Hematopoietic multipotent progenitor cell treated with erythropoietin and hydrocortisone succinate and interleukin-3 and kit ligand, for 8 days (in vitro differentiated cells): ENCODE results near the gene TACR2.
"Not testable (repeated sequence)": the region's sequence is repeated elsewhere in the genome, so short reads cannot be mapped to it uniquely, and the experiment has no call there.

Experiments
- DNase-seq: peaks from one replicate; pipeline ENCODE4 v3.0.0-alpha.2; 2015

Gene TACR2

DNA sequence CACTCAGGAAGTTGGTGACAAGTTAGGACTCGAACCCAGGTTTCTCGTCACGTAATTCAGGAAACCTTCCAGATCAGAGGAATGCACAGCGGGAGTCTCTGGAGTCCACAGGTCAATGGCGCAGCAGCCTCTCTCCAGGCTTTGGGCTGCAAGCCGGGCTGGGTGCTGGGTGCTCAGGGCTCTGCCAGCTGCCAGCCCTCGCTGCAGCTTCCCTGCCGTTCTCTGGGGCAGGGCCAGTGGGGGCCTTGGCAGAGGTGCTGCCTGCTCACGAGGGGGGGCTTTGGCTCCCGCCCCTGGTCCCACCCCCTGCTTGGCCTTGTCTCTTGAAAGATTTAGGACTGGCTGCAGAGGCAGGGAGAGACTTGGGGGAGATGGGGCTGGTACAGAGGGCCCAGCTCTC, at the start of gene TACR2:
TSS of gene TACR2 (minus strand) at position 224 of the 400 bp plus-strand sequence. CDS start 595 bp downstream, outside the sequence.
- no peak for DNase-seq

DNA sequence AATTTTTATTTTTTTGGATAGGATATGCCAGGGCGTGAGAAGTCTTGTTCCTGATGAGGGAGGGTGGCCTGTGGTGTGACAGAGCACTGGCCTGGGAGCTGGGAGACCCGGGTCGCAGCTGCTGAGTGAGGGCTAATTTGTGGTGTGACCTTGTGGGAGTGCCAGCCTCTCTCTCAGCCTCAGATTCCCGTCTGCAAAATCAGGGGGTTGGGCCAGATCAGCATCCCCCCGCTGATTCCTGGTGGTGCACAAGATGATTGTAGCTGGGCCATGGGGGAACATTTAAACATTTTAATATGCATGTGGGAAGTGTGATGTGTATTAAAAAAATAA, 49.4 kb upstream of the TACR2 start:
- no peak for DNase-seq

DNA sequence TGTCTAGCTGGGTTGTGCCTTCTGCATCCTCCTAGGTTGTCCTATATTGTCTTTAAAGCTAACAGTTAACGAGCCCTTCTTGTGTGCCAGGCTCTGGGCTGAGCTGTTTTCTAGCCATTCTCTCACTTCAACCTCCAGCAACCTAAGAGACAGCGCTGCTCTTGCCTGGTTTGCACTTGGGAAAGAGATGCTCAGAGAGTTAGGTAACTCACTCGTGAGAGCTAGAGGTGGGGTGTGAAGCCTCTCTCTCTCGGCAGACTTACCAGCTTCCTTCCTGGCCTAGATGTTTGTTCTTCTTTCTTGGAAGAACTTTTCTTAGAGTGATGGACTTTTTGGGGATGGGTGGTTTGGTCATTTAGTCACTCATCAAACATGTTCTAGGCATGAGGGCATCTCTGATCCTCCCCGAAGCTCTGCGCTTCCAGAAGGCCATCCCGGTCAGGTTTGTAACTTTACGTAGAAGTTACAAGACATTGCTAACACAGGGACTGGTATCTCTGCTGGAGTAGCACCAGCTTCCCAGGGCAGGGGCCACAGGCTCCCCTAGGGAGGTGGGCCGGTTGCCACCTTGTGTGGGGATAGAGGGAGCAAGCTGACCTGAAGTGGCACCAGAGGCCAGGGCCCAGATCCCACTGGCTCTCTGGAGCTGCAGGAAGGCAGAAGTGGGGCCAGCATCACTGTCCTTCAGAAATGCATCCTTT, 48.9 kb upstream of the TACR2 start:
- DNase-seq: no peak

DNA sequence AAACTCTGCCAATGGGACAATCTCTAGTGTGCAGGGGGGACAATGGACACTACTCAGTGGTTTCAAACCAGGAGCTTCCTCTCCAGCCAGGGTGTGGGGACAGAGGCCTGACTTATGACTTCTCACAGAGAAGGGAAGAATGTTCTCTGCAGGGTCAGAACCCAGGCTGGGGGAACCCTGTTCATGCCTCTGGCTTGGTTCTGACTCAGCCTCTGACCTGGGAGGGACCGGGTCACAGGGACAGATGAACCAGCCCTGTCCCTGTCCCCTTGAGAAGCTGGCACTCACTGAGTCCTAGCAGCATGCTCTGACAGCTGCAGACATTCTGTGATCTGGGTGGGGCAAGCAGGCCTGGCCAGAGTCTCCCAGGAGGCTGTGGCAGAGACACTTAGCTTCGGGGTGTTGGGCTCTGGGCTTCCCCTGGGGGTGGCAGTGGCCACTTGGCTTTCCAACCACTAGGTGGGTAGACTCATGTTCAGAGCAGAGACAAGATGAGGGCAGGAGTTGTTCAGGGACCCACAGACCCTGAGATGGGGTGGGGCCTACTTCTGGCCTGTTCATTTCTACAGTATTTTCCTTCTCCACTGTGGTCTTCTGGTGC, 48.2 kb upstream of the TACR2 start:
- no peak for DNase-seq

DNA sequence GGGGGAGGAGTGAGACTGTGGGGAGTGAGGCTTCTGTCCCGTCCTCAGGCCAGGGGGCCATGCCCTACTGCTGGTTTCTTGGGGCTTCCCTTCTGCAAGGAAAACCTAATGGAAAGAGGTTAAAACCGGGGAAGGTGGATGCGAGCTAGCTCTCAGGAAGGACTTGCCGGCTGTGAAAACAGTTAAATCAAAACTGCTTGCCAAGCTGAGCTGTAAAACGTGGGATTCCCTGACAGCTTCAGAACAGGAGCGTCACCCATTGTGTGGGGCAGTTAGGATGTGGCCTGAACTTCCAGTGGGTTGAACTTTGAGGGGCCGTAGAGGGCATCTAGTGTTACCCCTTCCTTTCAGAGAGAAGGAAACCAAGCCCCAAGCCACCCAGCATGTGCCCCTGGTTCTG, 47.7 kb upstream of the TACR2 start:
- DNase-seq: no peak

DNA sequence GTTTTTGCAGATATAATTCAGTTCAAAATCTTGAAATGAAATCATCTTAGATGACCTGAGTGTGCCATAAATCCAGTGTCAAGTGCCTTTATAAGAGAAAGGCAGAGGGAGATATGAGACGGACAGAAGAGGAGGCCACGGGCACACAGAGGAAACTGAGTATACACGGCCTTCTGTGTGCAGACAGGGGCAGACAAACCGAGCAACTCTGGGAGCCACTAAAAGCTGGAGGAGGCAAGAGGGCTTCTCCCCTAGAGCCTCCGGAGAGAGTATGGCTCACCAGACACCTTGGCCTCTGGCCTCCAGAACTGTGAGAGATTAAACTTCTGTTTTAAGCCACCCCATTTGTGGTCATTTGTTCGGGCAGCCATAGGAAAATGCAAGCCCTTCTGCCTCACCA, 47.2 kb upstream of the TACR2 start:
- DNase-seq: no peak

DNA sequence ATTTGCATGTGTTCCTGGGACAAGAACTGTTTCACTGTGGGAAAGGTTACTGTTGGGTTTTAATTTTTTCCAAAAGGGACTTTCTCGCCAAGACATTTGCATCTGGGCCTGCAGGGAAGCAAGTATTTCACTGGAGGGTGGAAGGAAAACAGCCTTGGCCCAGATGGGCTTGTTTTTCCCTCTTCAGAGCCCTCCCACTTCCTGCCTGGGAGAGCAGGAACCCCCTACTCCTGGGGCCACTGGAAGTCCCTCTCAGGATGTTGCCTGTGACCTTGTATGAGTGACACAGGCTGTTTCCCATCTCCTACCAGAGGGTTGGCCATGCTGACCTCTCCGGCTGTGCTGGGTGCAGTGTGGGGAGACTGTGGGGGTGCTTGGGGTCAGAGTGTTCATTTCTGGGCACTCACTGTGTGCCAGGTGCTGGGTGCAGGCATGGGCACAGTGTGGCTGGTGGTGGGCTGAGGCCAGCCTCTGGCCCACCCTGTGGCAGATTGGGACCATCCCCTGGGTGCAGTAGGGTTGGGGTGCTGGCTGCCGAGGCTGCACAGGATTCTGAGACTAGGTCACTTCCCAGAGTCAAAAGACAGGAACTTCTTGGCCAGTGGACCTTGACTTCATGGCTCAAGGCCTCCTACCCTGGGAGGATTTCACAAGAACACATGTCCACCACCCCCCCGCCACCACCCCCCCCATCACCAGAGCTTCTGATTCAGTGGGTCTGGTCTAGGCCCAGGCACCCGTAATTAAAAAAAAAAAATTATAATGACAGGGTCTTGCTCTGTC, 44.7 kb upstream of the TACR2 start:
- DNase-seq: no peak

DNA sequence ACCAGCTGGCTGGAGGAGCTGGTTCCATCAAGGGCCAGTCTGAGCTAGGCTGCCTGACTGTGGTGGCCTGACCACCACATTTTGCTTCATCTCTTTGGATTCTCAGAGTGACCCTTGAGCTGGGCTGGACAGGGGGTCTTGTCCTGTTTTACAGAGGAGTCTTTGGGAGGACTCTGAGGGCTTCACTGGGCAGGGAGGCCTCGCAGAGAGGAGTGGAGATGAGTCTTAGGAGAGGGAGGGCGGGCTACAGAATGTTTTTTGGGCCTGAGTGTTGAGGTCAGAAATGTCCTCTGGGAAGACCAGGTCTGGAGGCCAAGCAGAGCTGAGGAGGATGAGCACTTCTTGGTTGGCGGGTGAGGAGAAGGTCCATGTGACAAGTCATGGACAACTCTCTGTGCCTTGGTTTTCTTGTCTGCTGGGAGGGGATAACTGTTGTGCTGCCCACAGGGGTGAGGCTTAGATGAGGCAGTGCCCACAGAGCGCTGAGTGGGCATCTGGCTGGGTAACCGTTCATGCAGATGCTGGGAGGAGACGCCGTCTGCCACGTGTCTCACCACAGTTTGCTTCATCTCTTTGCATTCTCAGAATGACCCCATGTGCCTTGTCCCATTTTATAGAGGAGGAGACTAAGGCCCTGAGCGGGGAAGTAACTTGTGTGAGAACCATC, 44.0 kb upstream of the TACR2 start:
- no peak for DNase-seq

DNA sequence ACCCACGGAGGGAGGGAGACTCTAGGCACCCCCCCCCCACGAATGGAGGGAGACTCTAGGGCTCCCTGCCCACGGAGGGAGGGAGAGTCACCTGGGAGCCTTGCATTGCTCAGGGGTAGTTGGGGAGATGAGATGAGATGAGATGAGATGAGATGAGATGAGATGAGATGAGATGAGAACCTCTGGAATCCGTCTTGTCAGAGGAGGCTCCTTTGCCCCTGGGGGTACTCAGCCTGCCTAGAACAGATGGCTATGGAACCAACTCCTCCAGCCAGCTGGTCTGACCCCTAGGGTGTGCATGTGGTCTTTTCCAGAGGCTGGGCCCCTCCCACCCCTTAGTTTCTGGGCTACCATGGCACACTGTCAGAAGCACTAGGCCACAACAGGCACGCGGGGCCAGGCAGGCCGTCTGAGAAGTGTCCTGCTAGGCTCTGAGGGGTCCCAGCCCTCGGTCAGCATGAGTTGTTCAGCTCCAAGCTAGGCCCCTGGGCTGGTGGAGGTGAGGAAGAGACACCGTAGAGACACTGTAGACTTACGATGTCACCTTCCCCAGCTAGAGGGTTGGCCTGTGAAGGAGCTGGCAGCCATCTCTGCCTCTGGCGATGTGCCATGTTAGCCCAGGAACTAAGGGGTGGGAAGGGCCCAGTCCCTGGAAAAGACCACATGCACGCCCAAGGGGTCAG, 43.3 kb upstream of the TACR2 start:
- no peak for DNase-seq

DNA sequence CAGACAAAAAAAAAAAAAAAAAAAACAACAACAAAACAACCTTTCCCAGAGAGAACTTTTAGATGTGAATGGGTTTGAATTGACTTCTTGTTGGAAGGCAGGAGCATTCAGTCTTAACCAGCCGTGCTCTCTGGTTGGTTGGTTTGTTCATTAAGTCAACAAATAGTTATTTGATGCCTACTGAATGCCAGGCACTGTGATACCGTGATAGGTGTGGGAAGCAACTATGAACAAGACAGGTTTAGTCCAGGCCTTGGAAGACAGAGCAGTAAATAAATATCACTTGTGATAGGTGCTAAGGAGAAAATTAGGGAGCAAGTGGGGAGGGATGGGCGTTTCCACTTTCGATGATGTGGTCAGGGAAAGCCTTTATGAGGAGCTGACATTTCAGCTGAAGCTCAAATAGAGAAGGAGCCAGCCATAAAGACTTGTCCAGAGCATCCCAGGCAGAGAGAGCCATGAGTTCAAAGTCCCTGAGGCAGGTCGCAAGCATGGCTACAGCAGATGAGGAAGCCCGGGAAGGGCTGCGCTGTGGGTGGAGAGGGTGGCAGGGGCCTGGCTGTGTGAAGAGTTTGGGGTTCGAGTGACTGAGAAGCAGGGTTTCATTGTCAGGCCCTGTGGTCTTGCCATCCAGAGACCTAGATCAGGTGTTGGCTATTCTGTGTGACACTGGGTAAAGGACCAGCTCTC, 42.5 kb upstream of the TACR2 start:
- no peak for DNase-seq

DNA sequence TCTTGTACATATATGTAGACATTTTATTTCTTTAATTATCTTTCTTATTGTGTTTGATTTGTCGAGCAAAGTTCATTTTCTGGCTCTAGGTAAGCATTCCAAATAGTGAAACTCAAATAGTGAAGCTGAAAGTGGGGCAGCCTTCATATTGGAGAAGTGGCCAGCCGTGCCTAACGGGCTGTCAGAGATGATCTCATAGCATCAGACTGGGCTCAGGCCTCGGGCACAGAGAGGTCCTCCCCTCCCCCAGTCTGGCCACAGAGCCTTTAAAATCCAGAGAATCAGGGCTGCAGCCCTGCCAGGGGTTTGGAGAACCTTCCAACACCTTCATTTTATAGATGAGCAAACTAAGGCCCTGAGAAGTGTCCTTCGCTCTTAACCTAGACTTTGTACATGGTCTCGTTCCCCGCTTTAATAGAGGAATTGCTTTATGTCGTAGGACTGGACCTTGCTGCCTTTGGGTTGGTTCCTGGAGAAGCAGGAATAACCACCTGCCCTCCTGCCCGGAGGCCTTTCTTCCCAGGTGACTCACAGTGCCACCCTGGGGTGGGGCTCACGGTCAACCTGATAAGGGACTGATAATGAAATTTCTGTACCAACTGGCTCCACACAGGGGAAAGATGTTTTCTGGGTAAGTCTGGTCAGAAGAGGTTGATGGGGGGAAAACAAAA, 41.8 kb upstream of the TACR2 start:
- DNase-seq: no peak

DNA sequence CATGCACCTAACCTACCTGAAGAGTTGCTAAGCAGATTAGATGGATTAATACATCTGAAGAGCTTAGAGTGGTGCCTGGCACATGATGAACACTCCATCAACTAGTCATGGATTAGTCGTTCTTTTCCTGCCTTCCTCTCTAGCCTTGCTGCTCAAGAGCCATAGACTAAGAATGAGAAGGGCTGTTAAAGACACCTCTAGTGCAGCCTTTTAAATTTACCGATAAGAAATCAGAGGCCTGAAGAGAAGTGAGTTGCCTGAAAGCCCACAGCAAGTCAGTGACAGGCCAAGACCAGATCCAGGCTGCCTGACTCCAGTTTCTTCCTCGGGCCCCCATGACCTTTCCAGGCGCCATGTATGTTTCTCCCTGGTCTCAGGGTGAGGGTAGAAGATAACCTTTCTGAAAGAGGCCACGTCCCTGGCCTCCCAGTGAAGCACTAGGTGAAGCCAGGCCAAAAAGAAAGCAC, 41.1 kb upstream of the TACR2 start:
- no peak for DNase-seq

DNA sequence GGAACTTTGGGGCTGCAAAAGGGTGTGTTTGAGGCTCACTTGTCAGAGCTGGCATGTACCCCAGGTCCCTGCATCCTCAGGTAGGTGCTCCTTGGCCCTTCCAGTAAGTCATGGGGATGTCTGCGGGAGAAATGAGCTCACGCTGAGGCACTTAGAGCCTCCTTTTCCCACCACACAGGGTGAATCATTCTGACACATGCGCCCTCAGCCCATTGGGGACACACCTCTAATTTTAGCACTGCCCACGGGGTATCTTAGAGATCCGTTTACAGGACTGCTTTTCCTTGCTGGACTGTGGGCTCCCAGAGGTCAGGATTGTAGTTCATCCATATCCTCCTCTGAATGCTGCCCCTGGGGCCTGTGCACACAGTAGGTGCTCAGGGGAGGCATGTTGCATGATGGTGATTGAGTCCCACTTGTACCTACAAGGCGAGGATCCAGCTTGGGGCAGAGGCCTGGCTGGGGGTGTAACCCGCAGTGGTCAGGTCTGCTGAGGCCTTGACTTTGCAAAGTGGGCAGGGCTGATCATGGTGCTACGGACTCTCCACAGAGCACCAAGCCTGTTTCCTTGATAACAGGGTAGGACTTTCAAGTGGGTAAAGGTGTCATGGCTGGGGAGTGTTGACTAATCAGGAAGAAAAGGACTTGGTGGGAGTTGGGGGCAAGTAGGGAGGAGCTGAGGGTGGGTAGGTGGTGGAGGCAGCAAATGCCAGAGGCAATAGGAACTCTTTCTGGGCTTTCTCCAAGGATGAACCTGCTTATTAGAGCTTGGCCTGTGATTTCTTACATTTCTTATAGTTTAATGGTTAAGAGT, 40.4 kb upstream of the TACR2 start:
- DNase-seq: no peak

DNA sequence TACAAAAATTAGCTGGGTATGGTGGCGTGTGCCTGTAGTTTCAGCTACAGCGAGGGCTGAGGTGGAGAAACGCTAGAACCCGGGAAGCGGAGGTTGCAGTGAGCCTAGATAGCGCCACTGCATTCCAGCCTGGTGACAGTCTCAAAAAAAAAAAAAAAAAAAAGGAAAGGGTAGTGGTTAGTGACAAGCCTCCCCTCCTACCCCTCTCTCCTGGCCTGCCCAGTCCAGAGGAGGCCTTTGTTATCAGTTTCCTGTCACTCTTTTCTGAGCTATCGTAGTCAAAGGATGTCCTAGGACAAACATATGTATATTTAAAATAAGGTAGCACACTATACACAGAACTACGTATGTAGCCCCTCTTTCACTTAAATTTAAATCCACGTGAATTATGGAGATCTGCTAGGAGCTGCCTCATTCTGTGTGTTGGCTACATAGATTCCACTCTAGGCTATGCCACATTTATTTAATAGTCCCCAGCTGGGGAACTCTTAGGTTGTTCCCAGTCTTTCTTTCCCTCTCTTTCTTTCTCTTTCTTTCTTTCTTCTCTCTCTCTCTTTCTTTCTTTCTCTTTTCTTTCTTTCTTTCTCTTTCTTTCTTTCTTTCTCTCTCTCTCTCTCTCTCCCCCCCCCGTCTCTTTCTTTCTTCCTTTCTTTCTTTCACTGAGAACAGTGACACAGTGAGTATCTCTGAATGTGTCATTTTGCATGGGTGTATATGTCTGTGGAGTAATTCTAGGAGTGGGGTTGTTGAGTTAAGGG, 38.5 kb upstream of the TACR2 start:
- DNase-seq: peak; percentile 33

DNA sequence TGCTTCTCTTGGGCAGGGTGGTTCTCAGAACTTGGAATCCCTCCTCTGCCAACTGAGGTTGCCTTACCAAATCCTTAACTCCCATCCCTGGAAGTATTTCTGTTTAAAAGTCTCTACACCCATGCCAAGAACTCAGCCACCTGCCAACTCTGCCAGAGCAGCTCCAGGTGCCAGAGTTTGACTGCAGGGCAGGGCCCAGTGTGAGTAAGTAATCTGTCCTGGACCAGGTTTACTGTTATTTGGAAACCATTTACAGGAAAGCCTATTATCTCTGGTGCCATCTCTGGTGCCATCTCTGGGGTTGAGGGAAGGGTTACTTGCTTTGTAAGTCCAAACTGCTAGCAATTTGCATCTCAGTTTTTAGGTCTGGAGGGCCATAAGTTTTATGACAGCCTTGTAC, 37.1 kb upstream of the TACR2 start:
- no peak for DNase-seq

DNA sequence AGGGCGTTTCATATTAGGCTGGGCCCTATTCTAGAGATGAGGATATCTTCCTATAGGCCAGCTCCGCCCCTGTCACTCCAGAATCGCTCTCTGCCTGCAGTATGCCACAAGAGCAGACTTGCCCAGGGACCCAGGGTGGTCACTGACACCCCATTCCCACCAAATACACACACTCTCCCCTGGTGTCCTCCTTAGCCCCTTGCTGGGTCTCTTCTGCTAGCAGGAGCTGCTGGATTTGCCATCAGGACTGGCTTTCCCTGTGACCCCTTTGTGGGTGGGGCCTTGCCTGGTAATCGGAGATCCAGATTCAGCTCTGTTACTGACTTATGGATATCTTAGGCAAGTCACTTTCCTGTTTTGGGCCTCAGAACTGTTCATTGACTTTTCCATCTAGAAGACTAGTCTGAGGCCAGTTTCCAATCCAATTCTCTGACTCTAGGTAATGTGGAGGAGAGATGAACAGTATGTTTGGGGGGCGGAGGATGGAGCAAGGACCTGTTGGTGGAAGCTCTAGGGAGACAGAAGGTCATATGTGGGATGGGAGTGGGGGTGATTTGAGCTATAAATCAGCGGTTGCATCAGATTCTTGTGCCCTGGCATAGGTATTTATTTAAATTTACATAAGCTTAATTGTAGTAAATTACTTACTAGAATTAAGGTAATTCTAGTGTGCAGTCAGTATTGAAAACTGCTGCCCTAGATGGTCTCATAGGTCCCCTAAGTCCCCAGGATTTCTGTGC, 36.1 kb upstream of the TACR2 start:
- DNase-seq: no peak

DNA sequence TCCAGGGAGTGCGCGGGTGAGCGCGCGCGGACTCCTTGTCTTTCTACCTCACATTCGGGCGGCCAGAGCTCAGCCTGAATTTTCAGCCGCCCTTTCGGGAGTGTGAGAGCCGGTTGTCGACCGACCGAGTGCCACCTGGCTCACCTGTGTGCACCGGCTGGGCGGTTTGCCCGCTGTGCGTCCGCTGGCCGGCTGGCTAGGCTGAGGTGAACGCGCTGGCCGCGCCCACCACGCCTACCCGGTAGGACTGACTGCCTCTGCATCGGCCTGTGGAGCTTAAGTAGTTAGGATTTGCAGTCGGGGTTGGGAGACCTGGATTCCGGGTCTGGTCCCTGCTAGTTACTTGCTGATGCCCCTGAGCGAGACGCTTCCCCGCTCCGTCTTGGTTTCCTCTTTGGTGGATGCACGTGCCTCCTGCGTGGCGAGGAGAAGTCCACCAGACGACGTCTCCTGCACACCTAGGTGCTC, 35.1 kb upstream of the TACR2 start:
- no peak for DNase-seq

DNA sequence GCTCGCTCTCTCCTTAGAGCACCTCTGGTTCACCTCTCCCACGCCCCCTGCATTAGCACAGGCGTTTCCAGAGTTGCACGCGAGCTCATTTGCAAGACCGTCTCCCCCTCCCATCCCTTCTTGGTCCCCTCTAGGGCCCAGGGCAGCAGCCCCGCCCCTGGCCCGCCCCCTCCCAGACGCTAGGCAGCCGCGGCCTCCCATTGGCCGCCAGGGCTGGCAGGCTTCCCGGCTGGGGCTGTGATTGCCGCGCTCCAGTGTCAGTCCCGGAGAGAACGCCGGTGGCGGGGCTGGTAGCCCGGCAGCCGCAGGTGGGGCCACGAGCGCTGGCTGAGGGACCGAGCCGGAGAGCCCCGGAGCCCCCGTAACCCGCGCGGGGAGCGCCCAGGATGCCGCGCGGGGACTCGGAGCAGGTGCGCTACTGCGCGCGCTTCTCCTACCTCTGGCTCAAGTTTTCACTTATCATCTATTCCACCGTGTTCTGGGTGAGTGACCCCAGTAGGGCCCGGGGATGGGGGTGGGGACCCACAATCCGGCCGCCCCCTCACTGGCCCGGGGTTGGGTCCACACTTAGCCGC, 34.6 kb upstream of the TACR2 start, which contains the start of gene TSPAN15:
TSS of gene TSPAN15 (plus strand) at position 257 of the 575 bp plus-strand sequence. CDS start at position 387, 130 bp downstream.
- peak; percentile 53 for DNase-seq

DNA sequence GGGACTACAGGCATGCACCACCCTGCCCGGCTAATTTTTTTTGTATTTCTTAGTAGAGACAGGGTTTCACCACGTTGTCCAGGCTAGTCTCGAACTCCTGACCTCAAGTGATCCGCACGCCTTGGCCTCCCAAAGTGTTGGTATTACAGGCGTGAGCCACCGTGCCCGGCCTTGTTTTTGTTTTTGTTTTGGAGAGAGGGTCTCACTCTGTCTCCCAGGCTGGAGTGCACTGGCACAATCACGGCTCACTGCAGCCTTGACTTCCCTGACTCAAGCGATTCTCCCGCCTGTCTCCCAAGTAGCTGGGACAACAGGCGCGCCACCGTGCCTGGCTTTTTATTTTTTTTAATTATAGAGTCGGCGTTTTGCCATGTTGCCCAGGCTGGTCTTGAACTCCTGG, 33.7 kb upstream of the TACR2 start:
- not testable (repeated sequence) for DNase-seq
